A549 (cell line): Measurements from ENCODE around the gene PPP2R2C.

Experiments
- BCL3 ChIP-seq: fragments of >200 bp; sonication (Bioruptor Twin); formaldehyde crosslinking; IDR thresholded peaks from 3 replicates; pipeline ENCODE4 v1.6.1; 2016
- CHD2 ChIP-seq: fragments of 150-350 bp; IDR thresholded peaks from 2 replicates; pipeline ENCODE4 v1.6.1; 2014; ENCODE audit warnings: low read length; ENCODE audit not compliant: partially characterized antibody
- CTCF ChIP-seq: fragments of >200 bp; sonication (Bioruptor Twin); formaldehyde crosslinking; IDR thresholded peaks from 3 replicates; pipeline ENCODE4 v1.5.1; 2016
- EP300 ChIP-seq, 2 experiments: fragments of >200 bp; sonication (Bioruptor Twin); formaldehyde crosslinking; IDR thresholded peaks; 2 replicates in 1 of 2; 3 replicates in 1 of 2; pipeline ENCODE4 v1.6.1; 2016 to 2017
- FOSB ChIP-seq: fragments of 250-450 bp; sonication (Bioruptor Pico); IDR thresholded peaks from 2 replicates; pipeline ENCODE4 v1.5.0; 2020; ENCODE audit warnings: mild to moderate bottlenecking, moderate library complexity
- HDAC2 ChIP-seq: fragments of 200-600 bp; sonication (generic); IDR thresholded peaks from 2 replicates; pipeline ENCODE4 v1.6.1; 2016
- JUNB ChIP-seq: fragments of >200 bp; sonication (Bioruptor Twin); formaldehyde crosslinking; IDR thresholded peaks from 2 replicates; pipeline ENCODE4 v1.6.1; 2016
- KDM5A ChIP-seq: fragments of 200-600 bp; sonication (generic); IDR thresholded peaks from 2 replicates; pipeline ENCODE4 v1.6.1; 2016; ENCODE audit warnings: antibody characterized with exemption, mild to moderate bottlenecking
- MAX ChIP-seq: IDR thresholded peaks from 2 replicates; pipeline ENCODE4 v1.6.1; 2012
- MYC ChIP-seq: IDR thresholded peaks from 2 replicates; pipeline ENCODE4 v1.6.1; 2012; ENCODE audit warnings: mild to moderate bottlenecking, inconsistent platforms, low read length, improper control_type of control experiment, borderline replicate concordance
- REST ChIP-seq: fragments of 200-600 bp; sonication (generic); IDR thresholded peaks from 2 replicates; pipeline ENCODE4 v1.6.1; 2016; ENCODE audit warnings: antibody characterized with exemption, mild to moderate bottlenecking, moderate library complexity
- SREBF2 ChIP-seq: fragments of 450-650 bp; IDR thresholded peaks from 2 replicates; pipeline ENCODE4 v1.6.1; 2014; ENCODE audit warnings: mild to moderate bottlenecking, moderate library complexity
- USF2 ChIP-seq: fragments of 450-650 bp; IDR thresholded peaks from 2 replicates; pipeline ENCODE4 v1.6.1; 2014; ENCODE audit warnings: antibody characterized with exemption

GRCh38 chr4:6394671-6395081, 77.7 kb downstream of the PPP2R2C start:
- no peak for TF ChIP-seq JUNB
- TF ChIP-seq CTCF, result no peak
- TF ChIP-seq SREBF2, result no peak
- TF ChIP-seq USF2, result no peak
- no peak for TF ChIP-seq BCL3
- TF ChIP-seq KDM5A, result no peak
- TF ChIP-seq EP300 (IDR thresholded peaks at IDR 0.05), result no peak
- TF ChIP-seq MAX, result no peak
- TF ChIP-seq MYC, result no peak
- no peak for TF ChIP-seq FOSB
- TF ChIP-seq CHD2, result no peak
- TF ChIP-seq REST, result no peak
- no peak for TF ChIP-seq HDAC2
